Urinary bladder (tissue), 4 donors: ENCODE measurements around the gene ADIPOR1. TPM values are rescaled to one million over a fixed set of nuclear protein-coding genes. Genes with fewer than 3 reads are reported as not detected.
"Not testable (repeated sequence)": the region's sequence is repeated elsewhere in the genome, so short reads cannot be mapped to it uniquely, and the experiment has no call there.

Source experiments
- DNase-seq: peaks from one replicate; pipeline ENCODE4 v3.0.0-alpha.2; 2015; ENCODE audit errors: extremely low spot score
- H3K27ac ChIP-seq: one replicate; pipeline ENCODE4 v1.5.1; 2013; ENCODE audit warnings: low read depth, mild to moderate bottlenecking, moderate library complexity
- H3K36me3 ChIP-seq: one replicate; pipeline ENCODE4 v1.6.1; 2013; ENCODE audit warnings: mild to moderate bottlenecking, moderate library complexity; ENCODE audit not compliant: insufficient read depth
- H3K4me1 ChIP-seq: one replicate; pipeline ENCODE4 v1.6.1; 2013; ENCODE audit warnings: mild to moderate bottlenecking, moderate library complexity; ENCODE audit not compliant: insufficient read depth
- H3K4me3 ChIP-seq: one replicate; pipeline ENCODE4 v1.5.1; 2013; ENCODE audit warnings: low read depth, low read length
- WGBS: extraction: QIAGEN DNeasy Blood & Tissue Kit; methylation state at CpG from one replicate; pipeline ENCODE4 v1.1.7; 2013; 5-methylcytosine and 5-hydroxymethylcytosine counted together
- polyA plus RNA-seq: library from polyadenylated mRNA; stranded (reverse); fragments of 200-250 nt; gene quantifications from one replicate; pipeline ENCODE4 v1.2.3, GENCODE V29; 2013
- total RNA-seq: library from RNA; depleted of rRNA; stranded (reverse); fragments of >200 nt; gene quantifications from one replicate; pipeline ENCODE4 v1.2.3, GENCODE V29; 2014
- donor health status: healthy with polysubstance abuse.
- donor health status: healthy.

Gene ADIPOR1, protein sequence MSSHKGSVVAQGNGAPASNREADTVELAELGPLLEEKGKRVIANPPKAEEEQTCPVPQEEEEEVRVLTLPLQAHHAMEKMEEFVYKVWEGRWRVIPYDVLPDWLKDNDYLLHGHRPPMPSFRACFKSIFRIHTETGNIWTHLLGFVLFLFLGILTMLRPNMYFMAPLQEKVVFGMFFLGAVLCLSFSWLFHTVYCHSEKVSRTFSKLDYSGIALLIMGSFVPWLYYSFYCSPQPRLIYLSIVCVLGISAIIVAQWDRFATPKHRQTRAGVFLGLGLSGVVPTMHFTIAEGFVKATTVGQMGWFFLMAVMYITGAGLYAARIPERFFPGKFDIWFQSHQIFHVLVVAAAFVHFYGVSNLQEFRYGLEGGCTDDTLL
- total RNA-seq (63.6 TPM), polyA plus RNA-seq (71.1 TPM)

DNA sequence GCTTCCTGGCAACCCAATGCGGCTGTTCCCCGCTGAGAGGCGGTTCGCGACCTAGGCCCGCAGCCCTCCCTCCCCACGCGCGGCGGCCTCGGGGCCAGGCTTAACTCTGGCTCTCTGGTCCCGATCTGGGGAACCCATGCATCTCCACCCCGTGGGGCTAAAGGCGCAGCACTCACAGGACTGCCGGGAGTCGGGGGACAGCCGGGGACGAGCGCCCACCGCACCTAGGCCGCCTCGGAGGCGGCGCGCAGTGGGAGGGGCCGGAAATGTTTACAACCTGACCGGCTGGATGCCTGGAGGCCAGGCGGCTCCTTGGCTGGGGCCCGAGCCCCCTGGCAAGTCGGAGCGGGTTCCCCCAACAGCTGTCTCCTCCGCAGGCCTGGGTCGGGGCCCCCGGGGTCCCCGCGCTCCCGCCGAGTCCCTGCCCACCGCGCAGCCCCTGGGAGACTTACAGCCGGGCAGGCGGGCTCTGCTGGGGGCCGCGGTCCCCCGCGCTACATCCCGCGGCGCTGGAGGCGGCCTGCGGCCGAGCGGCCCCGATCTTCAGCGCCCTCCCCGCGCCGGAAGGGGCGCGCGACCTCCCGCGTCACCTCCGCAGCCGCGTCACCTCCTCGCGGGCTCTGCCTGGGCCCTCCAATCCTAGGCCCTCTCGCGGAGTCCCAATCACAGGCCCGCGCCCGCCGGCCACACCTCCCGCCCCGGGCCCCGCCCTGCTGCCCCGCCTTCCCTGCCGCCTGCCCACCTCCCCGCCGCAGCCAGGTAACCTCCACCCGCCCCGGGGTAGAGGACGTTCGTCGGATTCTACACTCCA, at the start of gene ADIPOR1:
ADIPOR1 (minus strand) TSS at position 580 of the 811 bp plus-strand sequence. CDS start 7,242 bp downstream, outside the sequence.
- under 1% methylated on average over 86 of the region's 86 CpGs for WGBS
- DNase-seq = peak; percentile 66
- Histone ChIP-seq H3K36me3 (no peaks in the 10 kb centered on the region), H3K27ac (peak within 1 kb of the TSS; percentile 97), H3K4me1 (peaks cover 2% of the 10 kb centered on the region), H3K4me3 (peak within 1 kb of the TSS; percentile 99)

DNA sequence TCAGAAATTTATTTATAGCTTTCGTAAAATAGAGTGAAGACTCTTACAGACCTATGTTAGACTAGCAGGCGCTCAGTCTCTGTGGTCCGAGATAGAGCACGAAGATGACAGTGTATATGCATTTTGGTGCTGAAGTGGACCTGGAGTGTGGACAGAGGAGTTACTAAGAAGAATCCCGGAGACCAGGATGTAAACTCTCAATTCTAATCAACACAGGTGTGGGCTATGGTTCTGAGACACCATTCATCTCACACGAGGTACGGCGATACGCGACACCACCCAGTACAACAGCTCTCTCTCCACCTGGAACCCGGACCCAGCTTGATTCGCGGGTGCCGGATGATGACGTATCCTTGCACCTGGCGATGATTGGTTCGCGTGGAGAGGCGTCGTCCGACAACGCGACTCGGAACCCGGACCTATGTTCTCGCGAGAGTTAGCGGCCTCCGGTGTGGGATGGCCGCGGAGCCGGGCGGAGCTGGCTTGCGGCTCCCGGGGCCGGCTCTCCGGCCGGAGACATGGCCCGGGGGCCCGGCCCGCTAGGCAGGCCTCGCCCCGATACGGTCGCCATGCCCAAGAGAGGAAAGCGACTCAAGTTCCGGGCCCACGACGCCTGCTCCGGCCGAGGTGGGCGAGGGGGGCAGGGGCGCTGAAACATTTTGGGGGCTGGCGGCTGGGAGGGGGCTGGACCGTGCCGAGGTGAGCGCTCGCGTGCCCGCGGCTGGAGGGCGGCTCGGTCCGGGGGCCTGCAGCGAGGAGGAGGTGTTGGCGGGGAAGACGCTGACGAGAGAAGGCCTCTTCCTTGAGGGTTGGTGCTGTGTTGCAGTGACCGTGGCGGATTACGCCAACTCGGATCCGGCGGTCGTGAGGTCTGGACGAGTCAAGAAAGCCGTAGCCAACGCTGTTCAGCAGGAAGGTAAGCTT, 49.1 kb upstream of the ADIPOR1 start, which contains the start of gene TMEM183A:
TMEM183A (plus strand) TSS at position 427 of the 924 bp plus-strand sequence; CDS start at position 519, 92 bp downstream.
- Histone ChIP-seq H3K4me1 (no peaks in the 10 kb centered on the region), H3K4me3 (peak within 1 kb of the TSS; percentile 62), H3K27ac (peak within 1 kb of the TSS; percentile 81), H3K36me3 (no peaks in the 10 kb centered on the region)
- under 1% methylated on average over 78 of the region's 78 CpGs for WGBS
- DNase-seq = peak; percentile 92

DNA sequence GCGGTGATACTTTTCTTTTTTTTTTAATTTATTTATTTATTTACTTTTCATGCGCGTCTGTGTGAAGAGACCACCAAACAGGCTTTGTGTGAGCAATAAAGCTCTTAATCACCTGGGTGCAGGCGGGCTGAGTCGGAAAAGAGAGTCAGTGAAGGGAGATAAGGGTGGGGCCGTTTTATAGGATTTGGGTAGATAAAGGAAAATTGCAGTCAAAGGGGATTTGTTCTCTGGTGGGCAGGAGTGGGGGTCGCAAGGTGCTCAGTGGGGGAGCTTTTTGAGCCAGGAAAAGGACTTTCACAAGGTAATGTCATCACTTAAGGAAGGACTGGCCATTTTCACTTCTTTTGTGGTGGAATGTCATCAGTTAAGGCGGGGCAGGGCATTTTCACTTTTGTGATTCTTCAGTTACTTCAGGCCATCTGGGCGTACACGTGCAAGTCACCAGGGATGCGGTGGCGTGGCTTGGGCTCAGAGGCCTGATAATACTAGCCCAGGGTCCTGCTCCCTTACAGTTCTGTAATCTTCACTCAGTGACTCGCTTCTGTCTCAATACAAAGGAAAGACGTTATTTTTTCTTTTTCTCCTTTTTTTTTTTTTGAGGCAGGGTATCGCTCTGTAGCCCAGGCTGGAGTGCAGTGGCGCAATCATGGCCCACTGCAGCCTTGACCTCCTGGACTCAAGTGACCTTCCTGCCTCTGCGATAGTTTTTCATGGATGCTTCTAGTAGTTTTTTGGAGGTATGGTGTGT, 47.5 kb upstream of the ADIPOR1 start:
- WGBS = 66% methylated on average over 17 of the region's 17 CpGs
- H3K4me3 ChIP-seq, H3K36me3 ChIP-seq, DNase-seq, H3K27ac ChIP-seq, H3K4me1 ChIP-seq: not testable (repeated sequence)

DNA sequence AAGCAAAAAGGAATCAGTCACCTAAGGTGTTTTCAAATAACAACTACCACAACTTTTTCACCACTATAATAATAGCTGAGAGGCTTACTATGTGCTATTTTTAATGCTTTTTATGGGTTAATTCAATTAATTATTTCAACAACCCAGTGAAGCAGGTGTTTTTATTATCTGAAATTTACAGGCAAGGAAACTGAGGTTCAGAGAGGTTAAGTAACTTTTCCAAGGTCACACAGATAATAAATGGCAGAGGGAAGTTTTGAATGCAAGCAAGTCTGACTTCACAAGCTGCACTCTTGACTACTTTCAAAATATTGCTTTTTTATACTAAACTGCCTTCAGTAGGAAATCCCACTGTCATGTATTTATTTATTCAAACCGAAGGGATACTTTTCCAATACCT, 44.8 kb upstream of the ADIPOR1 start:
- DNase-seq = no peak
- Histone ChIP-seq H3K36me3 (no peaks in the 10 kb centered on the region), H3K4me1 (no peaks in the 10 kb centered on the region), H3K4me3 (no peak overlapping the region), H3K27ac (no peak overlapping the region)
- 79% methylated on average over 1 of the region's 1 CpG for WGBS

DNA sequence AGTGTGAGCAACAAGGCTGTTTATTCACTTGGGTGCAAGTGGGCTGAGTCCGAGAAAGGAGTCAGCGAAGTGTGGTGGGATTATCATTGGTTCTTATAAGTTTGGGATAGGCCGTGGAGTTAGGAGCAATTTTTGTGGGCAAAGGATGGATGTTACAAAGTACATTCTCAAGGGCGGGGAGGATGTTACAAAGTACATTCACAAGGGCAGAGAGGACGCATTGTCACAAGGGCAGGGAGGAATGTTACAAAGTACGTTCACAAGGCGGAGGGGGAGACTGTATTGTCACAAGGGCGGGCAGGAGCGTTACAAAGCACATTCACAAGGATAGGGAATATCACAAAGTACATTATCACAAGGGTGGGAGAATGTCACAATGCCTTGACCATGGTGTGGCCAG, 43.9 kb upstream of the ADIPOR1 start:
- DNase-seq = no peak
- Histone ChIP-seq H3K4me3 (no peak overlapping the region), H3K4me1 (no peaks in the 10 kb centered on the region), H3K27ac (no peak overlapping the region), H3K36me3 (no peaks in the 10 kb centered on the region)
- WGBS = 77% methylated on average over 9 of the region's 9 CpGs

DNA sequence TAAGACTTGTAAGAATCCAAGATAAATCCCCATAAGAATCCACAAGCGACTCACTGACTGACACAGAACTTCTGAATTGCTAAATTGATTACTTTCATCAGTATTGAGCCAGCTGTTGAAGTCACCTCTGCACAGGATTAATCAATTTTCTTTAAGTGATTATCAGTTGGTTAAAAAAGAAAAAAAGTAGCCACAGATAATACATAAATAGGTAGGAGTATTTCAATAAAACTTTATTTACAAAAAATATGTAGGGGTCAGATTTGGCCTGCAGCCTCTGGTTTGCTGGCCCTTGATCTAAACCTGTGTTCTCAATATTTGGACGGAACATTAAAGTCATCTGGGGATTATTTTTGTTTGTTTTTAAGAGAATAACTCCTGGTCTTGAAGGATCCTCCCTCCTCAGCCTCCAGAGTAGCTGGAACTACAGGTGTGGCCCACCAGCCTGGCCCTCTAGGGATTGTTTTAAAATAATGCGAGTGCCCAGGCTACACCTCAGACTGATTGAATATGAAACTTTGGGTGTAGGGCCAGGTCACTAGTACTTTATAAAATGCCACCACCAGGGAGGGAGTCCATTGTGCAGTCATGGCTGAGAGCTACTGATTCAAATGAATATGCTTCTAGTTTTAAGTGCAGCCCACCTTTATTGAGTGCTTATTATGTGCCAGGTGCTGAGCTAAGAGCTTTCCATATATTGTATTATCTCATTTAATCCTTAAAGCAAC, 42.3 kb upstream of the ADIPOR1 start:
- 84% methylated on average over 3 of the region's 3 CpGs for WGBS
- no peak overlapping the region for H3K4me3 ChIP-seq
- H3K4me1 ChIP-seq = no peaks in the 10 kb centered on the region
- DNase-seq = no peak
- no peaks in the 10 kb centered on the region for H3K36me3 ChIP-seq
- no peak overlapping the region for H3K27ac ChIP-seq

DNA sequence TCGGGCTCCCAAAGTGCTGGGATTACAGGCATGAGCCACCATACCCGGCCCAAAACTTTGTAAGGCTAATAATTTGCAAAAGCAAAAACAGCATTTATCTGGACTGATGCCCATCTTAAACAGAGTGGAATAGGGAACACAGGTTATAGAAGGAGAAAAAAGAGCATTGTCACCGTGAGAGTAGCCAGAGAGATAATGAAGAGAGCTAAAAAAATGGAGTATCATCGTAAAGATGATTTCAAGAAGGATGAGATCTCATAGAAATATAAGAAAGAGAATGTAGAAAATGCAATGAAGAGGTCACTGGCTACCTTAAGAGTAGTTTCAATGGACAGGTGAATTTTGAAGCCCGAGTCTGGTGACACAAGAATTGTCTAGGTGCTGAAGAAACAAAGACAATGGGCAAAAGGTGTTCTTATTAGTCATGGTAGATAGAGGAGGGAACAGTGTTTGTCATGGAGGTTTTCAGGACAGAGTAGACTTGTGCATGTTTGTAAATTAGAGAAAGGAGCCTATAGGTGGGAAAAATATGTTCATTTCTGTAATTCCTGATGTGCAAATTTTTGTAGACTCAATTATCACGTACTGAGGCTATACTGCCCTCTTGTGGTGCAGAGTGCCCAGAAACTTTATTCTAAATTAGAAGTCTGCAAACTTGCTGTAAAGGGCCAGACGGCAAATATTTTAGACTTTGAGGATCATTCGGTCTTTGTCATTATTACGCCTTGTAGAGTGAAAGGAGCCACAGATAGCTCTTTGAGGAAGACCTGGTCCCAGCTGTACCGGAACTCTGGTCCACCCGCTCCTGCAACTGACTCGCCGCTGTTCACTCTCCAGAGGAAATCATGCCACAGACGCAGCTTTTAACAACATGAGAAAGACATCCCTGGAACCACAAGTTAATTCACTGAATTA, 41.0 kb upstream of the ADIPOR1 start:
- no peaks in the 10 kb centered on the region for H3K36me3 ChIP-seq
- WGBS = 43% methylated on average over 14 of the region's 14 CpGs
- no peak overlapping the region for H3K27ac ChIP-seq
- no peak overlapping the region for H3K4me3 ChIP-seq
- DNase-seq = peak; percentile 5
- no peaks in the 10 kb centered on the region for H3K4me1 ChIP-seq

DNA sequence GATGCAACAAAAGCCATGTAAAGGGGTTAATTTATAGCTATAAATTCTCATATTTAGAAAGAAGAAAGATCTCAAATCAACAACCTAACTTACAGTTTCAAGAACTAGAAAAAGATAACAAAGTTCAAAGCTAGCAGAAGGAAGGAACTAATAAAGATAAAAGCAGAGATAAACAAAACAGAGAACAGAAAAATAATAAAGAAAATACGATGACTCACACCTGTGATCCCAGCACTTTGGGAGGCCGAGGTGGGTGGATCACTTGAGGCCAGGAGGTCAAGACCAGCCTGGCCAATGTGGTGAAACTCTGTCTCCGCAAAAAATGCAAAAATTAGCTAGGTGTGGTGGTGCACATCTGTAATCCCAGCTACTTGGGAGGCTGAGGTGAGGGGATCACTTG, 36.6 kb upstream of the ADIPOR1 start:
- H3K4me3 ChIP-seq = no peak overlapping the region
- DNase-seq = no peak
- WGBS = 33% methylated on average over 3 of the region's 3 CpGs
- H3K27ac ChIP-seq = no peak overlapping the region
- no peaks in the 10 kb centered on the region for H3K4me1 ChIP-seq
- no peaks in the 10 kb centered on the region for H3K36me3 ChIP-seq

DNA sequence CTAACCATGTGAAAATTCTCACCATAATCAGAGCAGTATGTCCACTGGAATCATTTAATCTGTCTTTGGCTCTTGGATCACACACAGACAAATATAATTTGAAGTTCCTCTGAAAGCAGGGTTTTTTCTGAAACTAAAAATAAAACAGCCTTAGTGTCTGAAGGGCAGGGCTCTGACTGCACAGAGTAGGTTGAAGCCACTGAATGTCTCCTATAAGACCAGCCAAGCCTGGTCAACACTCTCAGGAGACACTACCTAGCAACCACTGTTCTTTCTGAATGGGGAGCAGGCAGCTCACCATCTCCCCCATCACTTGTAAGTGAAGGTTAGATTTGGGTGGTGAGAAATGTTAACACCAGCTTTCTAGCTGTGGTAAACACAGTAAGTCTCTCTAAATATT, 33.0 kb upstream of the ADIPOR1 start:
- Histone ChIP-seq H3K36me3 (no peaks in the 10 kb centered on the region), H3K4me1 (no peaks in the 10 kb centered on the region), H3K4me3 (no peak overlapping the region), H3K27ac (no peak overlapping the region)
- no peak for DNase-seq

DNA sequence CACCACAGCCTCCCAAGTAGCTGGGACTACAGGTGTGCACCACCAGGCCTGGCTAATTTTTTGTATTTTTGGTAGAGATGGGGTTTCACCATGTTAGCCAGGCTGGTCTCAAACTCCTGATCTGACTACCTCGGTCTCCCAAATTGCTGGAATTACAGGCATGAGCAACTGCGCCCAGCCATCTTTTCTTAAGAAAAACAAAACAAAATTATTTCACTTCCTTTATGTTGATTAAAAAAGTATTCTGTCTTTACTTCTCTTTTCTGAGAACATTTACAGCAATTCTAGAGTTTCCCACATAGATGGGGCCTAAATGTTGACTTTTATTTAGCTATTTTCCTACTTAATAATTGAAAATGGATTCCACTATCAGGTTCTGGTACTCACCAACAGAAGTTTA, 31.8 kb upstream of the ADIPOR1 start:
- 87% methylated on average over 2 of the region's 2 CpGs for WGBS
- Histone ChIP-seq H3K36me3 (no peaks in the 10 kb centered on the region), H3K27ac (no peak overlapping the region)

DNA sequence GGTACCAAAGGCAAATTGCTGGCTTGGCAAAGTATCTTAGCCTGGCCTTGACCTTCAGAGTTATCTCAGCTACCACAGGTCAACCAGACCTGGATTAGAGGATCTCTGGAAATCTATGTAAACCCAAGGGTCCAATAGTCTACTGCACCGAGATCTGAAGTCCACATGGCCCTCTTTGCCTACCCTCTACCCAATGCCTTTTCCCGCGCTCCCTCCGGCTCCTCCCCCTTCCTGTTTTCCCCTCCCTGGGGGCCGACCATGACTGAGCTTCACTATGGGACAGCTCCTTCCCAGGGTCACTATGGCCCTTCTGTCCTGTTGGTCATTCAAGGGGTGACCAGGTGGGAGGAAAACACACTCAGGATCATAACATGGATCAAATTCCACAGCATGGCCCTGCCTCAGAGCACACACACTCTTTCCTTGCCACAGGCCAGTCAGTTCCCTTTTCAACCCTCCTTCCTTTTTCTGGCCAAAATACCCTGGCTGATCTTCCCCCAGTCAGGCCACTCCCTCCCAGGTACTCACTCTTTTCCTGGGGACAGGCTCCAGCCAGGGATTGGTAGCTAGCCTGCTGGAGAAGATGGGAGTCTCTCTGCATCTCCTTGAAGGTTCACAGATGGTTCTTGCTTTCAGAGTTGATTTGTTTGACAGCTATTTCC, 29.9 kb upstream of the ADIPOR1 start:
- H3K27ac ChIP-seq = no peak overlapping the region
- WGBS = 66% methylated on average over 5 of the region's 5 CpGs
- DNase-seq = no peak

More for the DNA sequence above, 31.8 kb upstream of the ADIPOR1 start:
- Histone ChIP-seq H3K4me1 (no peaks in the 10 kb centered on the region), H3K4me3 (no peak overlapping the region)
- DNase-seq = no peak

More for the DNA sequence above, 29.9 kb upstream of the ADIPOR1 start:
- no peaks in the 10 kb centered on the region for H3K36me3 ChIP-seq
- H3K4me1 ChIP-seq = no peaks in the 10 kb centered on the region
- H3K4me3 ChIP-seq = no peak overlapping the region
